Endodermal cell (in vitro differentiated cells): Measurements from ENCODE around the gene CLDN6. TPM values are rescaled to one million over a fixed set of nuclear protein-coding genes. Genes with fewer than 3 reads are reported as not detected.

ENCODE experiments used
- DNase-seq: peaks from one replicate; pipeline ENCODE4 v3.0.0-alpha.2; 2017
- H3K27ac ChIP-seq: 2 replicates; pipeline ENCODE4 v1.5.1; 2013; ENCODE audit warnings: mild to moderate bottlenecking, low read depth, low read length, moderate library complexity
- H3K27me3 ChIP-seq: 2 replicates; pipeline ENCODE4 v1.6.1; 2013; ENCODE audit warnings: mild to moderate bottlenecking, low read length, moderate library complexity; ENCODE audit not compliant: insufficient read depth, control insufficient read depth, poor library complexity, severe bottlenecking
- H3K36me3 ChIP-seq: 2 replicates; pipeline ENCODE4 v1.7.0; 2013; ENCODE audit warnings: mild to moderate bottlenecking, low read length, moderate library complexity; ENCODE audit not compliant: control insufficient read depth, insufficient read depth
- H3K4me1 ChIP-seq: one replicate; pipeline ENCODE4 v1.7.0; 2013; ENCODE audit warnings: low read length; ENCODE audit not compliant: control insufficient read depth, insufficient read depth
- H3K4me3 ChIP-seq: 2 replicates; pipeline ENCODE4 v1.5.1; 2013; ENCODE audit warnings: mild to moderate bottlenecking, low read length, moderate library complexity
- H3K9ac ChIP-seq: 2 replicates; pipeline ENCODE4 v1.6.1; 2013; ENCODE audit warnings: mild to moderate bottlenecking, low read length, moderate library complexity; ENCODE audit not compliant: poor library complexity, severe bottlenecking; ENCODE audit errors: extremely low read depth
- H3K9me3 ChIP-seq: 2 replicates; pipeline ENCODE4 v1.6.1; 2013; ENCODE audit warnings: mild to moderate bottlenecking, low read length, moderate library complexity; ENCODE audit not compliant: control insufficient read depth
- H3K27ac Mint-ChIP-seq: 2 replicates; pipeline ENCODE4 v1.8.0; 2020; ENCODE audit warnings: mixed read lengths
- H3K27me3 Mint-ChIP-seq: 2 replicates; pipeline ENCODE4 v1.8.0; 2021; ENCODE audit warnings: mild to moderate bottlenecking, mixed read lengths; ENCODE audit not compliant: insufficient read depth
- H3K36me3 Mint-ChIP-seq: 2 replicates; pipeline ENCODE4 v1.8.0; 2020; ENCODE audit warnings: low read depth, mixed read lengths
- H3K4me1 Mint-ChIP-seq: 2 replicates; pipeline ENCODE4 v1.8.0; 2020; ENCODE audit warnings: mixed read lengths
- H3K4me3 Mint-ChIP-seq: 2 replicates; pipeline ENCODE4 v1.8.0; 2020; ENCODE audit warnings: mild to moderate bottlenecking, moderate library complexity, mixed read lengths
- H3K9me3 Mint-ChIP-seq: 2 replicates; pipeline ENCODE4 v1.8.0; 2020; ENCODE audit warnings: mild to moderate bottlenecking, mixed read lengths
- WGBS, 2 experiments: methylation state at CpG; one replicate each; pipeline versions ENCODE4 v1.1.5 to v1.1.7; 2013; ENCODE audit warnings: missing lambda C conversion rate in 2 of 2, mixed read lengths in 1 of 2; ENCODE audit not compliant: insufficient coverage in 1 of 2, insufficient read length in 1 of 2; 5-methylcytosine and 5-hydroxymethylcytosine counted together
- total RNA-seq, 2 donors: library from RNA; stranded (reverse); fragmentation: NEBNext Ultra II Directional in 1 of 2; extraction: Animal tissue kit (Norgen Biotek cat#: 25700) in 1 of 2; gene quantifications; 2 replicates in 1 of 2; 3 replicates in 1 of 2; pipeline ENCODE4 v1.2.1, GENCODE V29; 2021
- TF ChIP-seq, protein P1 (sequence below): fragments of 200-600 bp; sonication (generic); conservative IDR thresholded peaks from 2 replicates; pipeline ENCODE4 v1.5.0; 2021; ENCODE audit warnings: antibody characterized with exemption, mild to moderate bottlenecking

CLDN6 gene
- total RNA-seq, 2 donors from 2014 or later, result 404 to 572 TPM

GRCh38 chr16:2975161-2975795, 42.7 kb downstream of the CLDN6 start:
- H3K4me3 ChIP-seq, result no peak overlapping the region
- H3K9ac ChIP-seq, result no peak overlapping the region
- H3K27ac Mint-ChIP-seq, result no peak overlapping the region
- no peak overlapping the region for H3K27ac ChIP-seq
- 95 to 96% methylated on average over 16 to 28 of the region's 28 CpGs for WGBS, 2 experiments
- H3K36me3 Mint-ChIP-seq, result peaks cover 16% of the 10 kb centered on the region
- peaks cover 8% of the 10 kb centered on the region for H3K4me1 ChIP-seq
- TF ChIP-seq, protein P1, sequence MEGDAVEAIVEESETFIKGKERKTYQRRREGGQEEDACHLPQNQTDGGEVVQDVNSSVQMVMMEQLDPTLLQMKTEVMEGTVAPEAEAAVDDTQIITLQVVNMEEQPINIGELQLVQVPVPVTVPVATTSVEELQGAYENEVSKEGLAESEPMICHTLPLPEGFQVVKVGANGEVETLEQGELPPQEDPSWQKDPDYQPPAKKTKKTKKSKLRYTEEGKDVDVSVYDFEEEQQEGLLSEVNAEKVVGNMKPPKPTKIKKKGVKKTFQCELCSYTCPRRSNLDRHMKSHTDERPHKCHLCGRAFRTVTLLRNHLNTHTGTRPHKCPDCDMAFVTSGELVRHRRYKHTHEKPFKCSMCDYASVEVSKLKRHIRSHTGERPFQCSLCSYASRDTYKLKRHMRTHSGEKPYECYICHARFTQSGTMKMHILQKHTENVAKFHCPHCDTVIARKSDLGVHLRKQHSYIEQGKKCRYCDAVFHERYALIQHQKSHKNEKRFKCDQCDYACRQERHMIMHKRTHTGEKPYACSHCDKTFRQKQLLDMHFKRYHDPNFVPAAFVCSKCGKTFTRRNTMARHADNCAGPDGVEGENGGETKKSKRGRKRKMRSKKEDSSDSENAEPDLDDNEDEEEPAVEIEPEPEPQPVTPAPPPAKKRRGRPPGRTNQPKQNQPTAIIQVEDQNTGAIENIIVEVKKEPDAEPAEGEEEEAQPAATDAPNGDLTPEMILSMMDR, result no peak
- no peaks in the 10 kb centered on the region for H3K27me3 Mint-ChIP-seq
- H3K4me3 Mint-ChIP-seq, result no peak overlapping the region
- no peaks in the 10 kb centered on the region for H3K27me3 ChIP-seq
- peaks cover 29% of the 10 kb centered on the region for H3K36me3 ChIP-seq
- no peak for DNase-seq
- no peaks in the 10 kb centered on the region for H3K9me3 Mint-ChIP-seq
- no peaks in the 10 kb centered on the region for H3K9me3 ChIP-seq
- H3K4me1 Mint-ChIP-seq, result peaks cover 6% of the 10 kb centered on the region

GRCh38 chr16:2974319-2975056, 43.5 kb downstream of the CLDN6 start:
- Histone ChIP-seq H3K4me3 (no peak overlapping the region), H3K27ac (no peak overlapping the region), H3K9me3 (no peaks in the 10 kb centered on the region), H3K36me3 (peaks cover 29% of the 10 kb centered on the region), H3K27me3 (no peaks in the 10 kb centered on the region), H3K9ac (no peak overlapping the region), H3K4me1 (peaks cover 9% of the 10 kb centered on the region)
- no peak overlapping the region for H3K4me3 Mint-ChIP-seq
- H3K27me3 Mint-ChIP-seq, result no peaks in the 10 kb centered on the region
- H3K36me3 Mint-ChIP-seq, result peaks cover 16% of the 10 kb centered on the region
- no peak overlapping the region for H3K27ac Mint-ChIP-seq
- TF ChIP-seq, protein P1, result no peak
- H3K9me3 Mint-ChIP-seq, result no peaks in the 10 kb centered on the region
- WGBS, 2 experiments, result 93 to 96% methylated on average over 3 to 15 of the region's 15 CpGs
- peaks cover 6% of the 10 kb centered on the region for H3K4me1 Mint-ChIP-seq
- no peak for DNase-seq

- no peaks in the 10 kb centered on the region for H3K27me3 ChIP-seq
- Mint-ChIP-seq H3K4me3 (no peak overlapping the region), H3K27ac (no peak overlapping the region), H3K9me3 (no peaks in the 10 kb centered on the region), H3K36me3 (peaks cover 14% of the 10 kb centered on the region), H3K27me3 (peaks cover 2% of the 10 kb centered on the region), H3K4me1 (peaks cover 4% of the 10 kb centered on the region)
- no peak for DNase-seq
- peaks cover 9% of the 10 kb centered on the region for H3K4me1 ChIP-seq
- H3K9ac ChIP-seq, result no peak overlapping the region
- TF ChIP-seq, protein P1, result no peak
- H3K27ac ChIP-seq, result no peak overlapping the region
- no peak overlapping the region for H3K4me3 ChIP-seq
- H3K36me3 ChIP-seq, result peaks cover 29% of the 10 kb centered on the region
- H3K9me3 ChIP-seq, result no peaks in the 10 kb centered on the region
- 95 to 96% methylated on average over 9 to 17 of the region's 17 CpGs for WGBS, 2 experiments
Measured at GRCh38 chr16:2973605-2974318, 44.2 kb downstream of the CLDN6 start.
